Thyroid gland (tissue), 4 donors: Measurements from ENCODE around the gene ZP1. TPM values are rescaled to one million over a fixed set of nuclear protein-coding genes. Genes with fewer than 3 reads are reported as not detected.

Experiments
- DNase-seq, 2 donors: peaks; one replicate each; pipeline ENCODE4 v3.0.0-alpha.2; 2019
- H3K27ac ChIP-seq, 3 donors: fragments of 200-600 bp; sonication (generic); 1 replicate in 2 of 3; 2 replicates in 1 of 3; pipeline ENCODE4 v1.5.1; 2016 to 2019; ENCODE audit warnings: mild to moderate bottlenecking in 1 of 3, moderate library complexity in 1 of 3
- H3K27me3 ChIP-seq: fragments of 200-600 bp; sonication (generic); one replicate; pipeline ENCODE4 v1.5.1; 2019
- H3K36me3 ChIP-seq, 2 donors: fragments of 200-600 bp; sonication (generic); one replicate each; pipeline ENCODE4 v1.5.1; 2016 to 2019
- H3K4me1 ChIP-seq, 2 donors: fragments of 200-600 bp; sonication (generic); one replicate each; pipeline ENCODE4 v1.5.1; 2017 to 2019
- H3K4me3 ChIP-seq, 3 donors: fragments of 200-600 bp; sonication (generic); replicated peaks in 1 of 3; 1 replicate in 2 of 3; 2 replicates in 1 of 3; pipeline ENCODE4 v1.5.1; 2016; ENCODE audit warnings: mild to moderate bottlenecking in 1 of 3
- H3K9me3 ChIP-seq: fragments of 200-600 bp; sonication (generic); one replicate; pipeline ENCODE4 v1.5.1; 2017
- CTCF ChIP-seq, 6 experiments: fragments of 200-600 bp in 3 of 6; fragments of 450-650 bp in 3 of 6; sonication (generic) in 3 of 6; IDR thresholded peaks; one replicate each; pipeline ENCODE4 v1.5.1; 2016 to 2019; ENCODE audit warnings: antibody characterized with exemption in 6 of 6, mild to moderate bottlenecking in 2 of 6, inconsistent platforms in 1 of 6, moderate library complexity in 1 of 6
- POLR2A ChIP-seq, 2 donors: fragments of 450-650 bp; IDR thresholded peaks; one replicate each; pipeline ENCODE4 v1.6.1; 2017; ENCODE audit warnings: antibody characterized with exemption in 2 of 2, mild to moderate bottlenecking in 2 of 2, moderate library complexity in 1 of 2
- WGBS, 2 donors: methylation state at CpG; one replicate each; pipeline ENCODE4 v1.1.5; 2017; 5-methylcytosine and 5-hydroxymethylcytosine counted together
- intact Hi-C: fragments of 100-400 bp; cut with DNase I; formaldehyde crosslinking; loops from one replicate; pipeline ENCODE4 v1.15.1; 2023
- total RNA-seq, 4 donors: library from RNA; depleted of rRNA; stranded (reverse); fragments of >200 nt; gene quantifications; one replicate each; pipeline ENCODE4 v1.2.3, GENCODE V29; 2016

Gene ZP1
- total RNA-seq, 4 donors from 2014 or later = not detected

DNA sequence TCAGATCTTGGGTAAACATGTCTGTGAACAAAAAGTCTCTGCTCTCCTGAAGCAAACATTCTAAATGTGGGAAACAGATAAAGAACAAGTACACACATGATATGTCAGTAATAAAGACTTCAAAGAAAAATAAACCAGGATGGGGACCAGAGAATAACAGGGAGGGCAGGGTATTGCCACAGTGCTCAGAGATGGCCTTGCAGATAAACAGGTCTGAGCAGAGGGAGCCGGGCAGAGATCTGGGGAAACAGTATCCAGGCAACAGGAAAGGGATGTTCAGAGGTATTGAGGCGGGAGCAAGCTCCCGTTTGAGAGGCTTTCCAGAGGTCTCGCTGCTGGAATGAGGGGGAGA is 22.5 kb upstream of the ZP1 start:
- no peak overlapping the region for H3K27ac ChIP-seq
- peaks cover 26 to 29% of the 10 kb centered on the region in 2 donors for H3K4me1 ChIP-seq
- H3K9me3 ChIP-seq = no peaks in the 10 kb centered on the region
- no peaks in the 10 kb centered on the region for H3K27me3 ChIP-seq
- no peak for TF ChIP-seq POLR2A (IDR thresholded peaks at IDR 0.05)
- no peak for TF ChIP-seq CTCF (IDR thresholded peaks at IDR 0.05)
- peaks cover 0 to 4% of the 10 kb centered on the region in 2 donors for H3K36me3 ChIP-seq
- intact Hi-C loops = no loop called here
- WGBS, 2 donors = 50 to 57% methylated on average over 4 of the region's 4 CpGs
- no peak for DNase-seq
- H3K4me3 ChIP-seq = no peak overlapping the region

GRCh38 chr11:60845338-60845737 is 22.0 kb upstream of the ZP1 start:
- WGBS, 2 donors = 87 to 91% methylated on average over 8 of the region's 8 CpGs
- no peak for DNase-seq
- Histone ChIP-seq H3K9me3 (no peaks in the 10 kb centered on the region), H3K36me3 (peaks cover 4 to 9% of the 10 kb centered on the region in 2 donors), H3K4me1 (peaks cover 26 to 29% of the 10 kb centered on the region in 2 donors), H3K27ac (no peak overlapping the region), H3K27me3 (no peaks in the 10 kb centered on the region), H3K4me3 (no peak overlapping the region)
- intact Hi-C loops = no loop called here
- no peak for TF ChIP-seq POLR2A (IDR thresholded peaks at IDR 0.05)

- no peak overlapping the region for H3K4me3 ChIP-seq
- no peaks in the 10 kb centered on the region for H3K9me3 ChIP-seq
- peaks cover 14 to 16% of the 10 kb centered on the region in 2 donors for H3K36me3 ChIP-seq
- TF ChIP-seq CTCF (IDR thresholded peaks at IDR 0.05) = no peak
- TF ChIP-seq POLR2A (IDR thresholded peaks at IDR 0.05) = no peak
- WGBS, 2 donors = 65 to 77% methylated on average over 6 to 13 of the region's 13 CpGs
- H3K27me3 ChIP-seq = no peaks in the 10 kb centered on the region
- H3K27ac ChIP-seq = no peak overlapping the region
- DNase-seq = no peak
- intact Hi-C loops = no loop called here
- peaks cover 13 to 17% of the 10 kb centered on the region in 2 donors for H3K4me1 ChIP-seq
Measured at GRCh38 chr11:60847281-60847680, 20.1 kb upstream of the ZP1 start.

DNA sequence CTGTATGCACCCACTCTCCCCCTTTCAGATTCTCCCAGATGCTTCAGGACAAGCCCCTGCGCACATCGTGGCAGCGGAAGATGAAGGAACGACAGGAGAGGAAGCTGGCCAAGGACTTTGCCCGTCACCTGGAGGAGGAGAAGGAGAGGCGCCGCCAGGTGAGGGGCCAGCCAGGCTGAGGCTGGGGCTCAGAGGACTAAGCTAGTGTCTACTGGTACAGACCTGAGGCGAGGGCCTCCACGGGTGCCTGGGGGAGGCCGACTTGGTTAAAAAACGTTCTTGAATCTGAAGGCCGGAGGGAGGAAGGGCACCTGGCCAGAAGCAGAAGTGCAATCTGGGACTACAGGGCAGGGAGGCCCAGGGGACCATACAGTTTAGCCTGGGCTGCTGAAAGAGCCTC is 19.4 kb upstream of the ZP1 start:
- Histone ChIP-seq H3K4me1 (peaks cover 9 to 12% of the 10 kb centered on the region in 2 donors), H3K9me3 (no peaks in the 10 kb centered on the region), H3K36me3 (peaks cover 14 to 16% of the 10 kb centered on the region in 2 donors), H3K27ac (no peak overlapping the region), H3K4me3 (no peak overlapping the region), H3K27me3 (no peaks in the 10 kb centered on the region)
- no peak for TF ChIP-seq CTCF (IDR thresholded peaks at IDR 0.05)
- no peak for TF ChIP-seq POLR2A (IDR thresholded peaks at IDR 0.05)
- WGBS, 2 donors = 92 to 96% methylated on average over 12 of the region's 12 CpGs
- intact Hi-C loops = no loop called here
- DNase-seq = no peak

- peaks cover 14 to 16% of the 10 kb centered on the region in 2 donors for H3K36me3 ChIP-seq
- WGBS, 2 donors = 86 to 93% methylated on average over 7 to 10 of the region's 10 CpGs
- intact Hi-C loops = no loop called here
Measured at GRCh38 chr11:60848714-60849151, 18.6 kb upstream of the ZP1 start.

More at GRCh38 chr11:60848714-60849151, 18.6 kb upstream of the ZP1 start:
- Histone ChIP-seq H3K9me3 (no peaks in the 10 kb centered on the region), H3K4me1 (peaks cover 3 to 5% of the 10 kb centered on the region in 2 donors), H3K27me3 (no peaks in the 10 kb centered on the region), H3K27ac (no peak overlapping the region), H3K4me3 (no peak overlapping the region)
- no peak for DNase-seq
- TF ChIP-seq CTCF (IDR thresholded peaks at IDR 0.05) (no peak), POLR2A (IDR thresholded peaks at IDR 0.05) (no peak)
